HG03097 (cell line): ENCODE results near the gene RSPH10B2.
"Not testable (repeated sequence)": the region's sequence is repeated elsewhere in the genome, so short reads cannot be mapped to it uniquely, and the experiment has no call there.

Experiments
- ATAC-seq: cut with Tn5 transposase; IDR thresholded peaks from one replicate; pipeline ENCODE4 v1.9.1; 2021; ENCODE audit not compliant: unreplicated experiment, low FRiP score

The RSPH10B2 gene

DNA sequence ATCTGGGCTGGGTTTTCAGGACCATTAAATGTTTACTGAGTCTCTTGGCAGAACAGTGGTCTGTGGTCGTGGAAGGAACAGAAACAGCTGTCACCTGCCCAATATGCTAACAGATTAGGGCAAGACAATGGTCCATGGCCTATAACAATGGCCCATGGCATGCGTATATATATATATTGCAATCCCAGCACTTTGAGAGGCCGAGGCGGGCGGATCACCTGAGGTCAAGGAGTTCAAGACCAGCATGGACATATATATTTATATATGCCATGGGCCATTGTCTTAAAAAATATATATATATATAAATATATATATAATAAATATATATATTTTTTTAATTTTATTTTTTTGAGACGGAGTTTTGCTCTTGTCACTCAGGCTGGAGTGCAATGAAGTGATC lies 27.7 kb downstream of the RSPH10B2 start:
- ATAC-seq = not testable (repeated sequence)

DNA sequence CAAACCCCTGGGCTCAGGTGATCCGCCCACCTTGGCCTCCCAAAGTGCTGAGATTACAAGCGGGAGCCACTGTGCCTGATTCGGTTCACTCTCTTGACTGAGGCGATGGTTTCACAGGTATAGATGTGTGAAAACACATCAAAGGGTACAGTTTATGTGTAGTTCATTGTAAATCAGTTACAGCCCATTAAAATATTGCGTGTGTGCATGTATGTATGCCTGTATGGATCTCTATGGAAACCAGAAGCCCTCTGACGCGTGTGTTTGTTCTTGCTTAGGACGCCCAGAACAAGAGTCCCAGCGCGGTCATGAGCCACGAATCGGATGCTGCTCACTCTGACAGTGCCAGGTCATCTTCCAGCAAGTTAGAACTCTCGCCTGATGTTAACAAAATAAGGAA lies 35.5 kb downstream of the RSPH10B2 start:
- ATAC-seq = not testable (repeated sequence)

DNA sequence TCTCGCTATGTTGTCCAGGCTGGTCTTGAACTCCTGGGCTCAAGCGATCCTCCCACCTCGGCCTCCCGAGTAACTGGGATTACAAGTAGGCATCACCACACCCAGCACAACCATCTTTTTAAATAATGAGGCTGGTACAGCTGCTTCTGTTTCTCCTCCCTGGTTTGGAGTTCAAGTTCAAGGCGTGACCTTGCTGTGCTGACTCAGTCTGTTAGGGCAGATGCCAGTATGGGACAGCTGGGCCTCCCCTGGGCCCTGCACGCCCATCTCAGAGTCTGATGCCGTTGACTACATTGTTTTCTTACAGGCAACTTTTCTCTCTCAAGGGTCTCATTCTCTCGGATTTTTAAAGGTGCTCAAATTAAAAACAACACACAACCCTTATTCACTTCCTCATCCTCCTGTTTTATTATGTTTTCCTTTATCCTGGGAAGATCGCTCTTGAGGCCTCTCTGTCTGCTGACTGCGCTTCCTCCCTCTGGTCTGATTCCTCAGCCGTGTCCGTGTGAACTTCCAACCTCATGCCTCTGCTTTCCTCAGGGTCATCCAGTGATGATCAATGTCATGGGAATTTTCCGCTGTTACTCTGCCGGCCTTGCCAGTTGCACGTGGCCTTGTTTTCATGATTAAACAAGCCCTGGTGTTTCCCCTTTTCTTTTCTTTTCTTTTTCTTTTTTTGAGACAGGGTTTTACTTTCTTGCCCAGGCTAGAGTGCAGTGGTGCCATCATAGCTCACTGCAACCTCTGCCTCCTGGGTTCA lies 38.4 kb downstream of the RSPH10B2 start:
- ATAC-seq = not testable (repeated sequence)

DNA sequence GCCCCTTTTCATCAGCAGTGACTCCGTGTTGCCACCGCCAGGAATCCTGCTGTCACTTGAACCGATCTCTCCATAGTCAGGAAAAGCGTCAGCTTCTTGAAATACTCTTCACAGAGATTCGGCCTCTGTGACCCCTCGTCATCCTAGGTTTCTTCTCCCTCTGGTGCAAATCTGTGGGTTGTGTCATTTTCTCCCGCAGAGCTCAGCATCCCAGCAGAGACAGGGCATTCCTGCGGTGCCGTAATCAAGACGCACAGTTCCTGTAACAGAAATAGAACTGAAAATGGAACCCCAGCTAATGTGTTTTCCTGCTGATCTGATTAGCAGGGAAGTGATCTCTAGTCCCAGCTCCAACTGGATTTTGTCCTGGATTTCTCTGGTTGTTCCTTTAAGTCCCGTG lies 40.4 kb downstream of the RSPH10B2 start:
- not testable (repeated sequence) for ATAC-seq

DNA sequence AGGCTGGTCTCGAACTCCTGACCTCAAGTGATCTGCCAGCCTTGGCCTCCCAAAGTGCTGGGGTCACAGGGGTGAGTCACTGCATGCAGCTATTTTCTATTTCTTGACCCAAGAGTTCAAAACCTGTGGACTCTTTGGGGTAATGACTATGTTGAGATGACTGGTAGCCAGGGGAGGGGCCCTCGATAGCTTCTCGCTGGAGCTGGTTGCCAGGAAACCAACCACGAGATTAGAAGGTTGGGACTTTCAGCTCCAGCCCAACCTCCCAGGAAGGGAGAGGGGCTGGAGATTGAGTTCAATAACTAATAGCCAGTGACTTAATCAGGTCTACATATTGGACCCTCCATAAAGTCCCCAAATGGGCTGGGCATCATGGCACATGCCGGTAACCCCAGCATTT lies 43.3 kb downstream of the RSPH10B2 start:
- ATAC-seq = not testable (repeated sequence)

DNA sequence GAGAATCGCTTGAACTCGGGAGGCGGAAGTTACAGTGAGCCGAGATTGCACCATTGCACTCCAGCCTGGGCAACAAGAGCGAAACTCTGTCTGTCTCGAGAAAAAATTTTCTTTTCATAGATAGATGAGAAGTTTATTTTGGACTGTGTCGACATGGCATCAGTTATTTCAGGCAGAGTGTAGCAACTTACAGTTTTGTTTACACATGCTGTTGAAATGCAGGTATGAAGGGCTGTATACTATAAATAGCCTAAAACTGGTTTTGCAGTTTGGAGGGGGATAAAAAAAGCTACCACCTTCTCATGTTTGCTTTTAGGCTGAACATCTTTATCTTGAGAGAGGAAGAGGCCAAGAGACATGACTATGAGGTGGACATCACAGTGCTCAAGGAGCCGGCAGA lies 44.1 kb downstream of the RSPH10B2 start:
- ATAC-seq = not testable (repeated sequence)

DNA sequence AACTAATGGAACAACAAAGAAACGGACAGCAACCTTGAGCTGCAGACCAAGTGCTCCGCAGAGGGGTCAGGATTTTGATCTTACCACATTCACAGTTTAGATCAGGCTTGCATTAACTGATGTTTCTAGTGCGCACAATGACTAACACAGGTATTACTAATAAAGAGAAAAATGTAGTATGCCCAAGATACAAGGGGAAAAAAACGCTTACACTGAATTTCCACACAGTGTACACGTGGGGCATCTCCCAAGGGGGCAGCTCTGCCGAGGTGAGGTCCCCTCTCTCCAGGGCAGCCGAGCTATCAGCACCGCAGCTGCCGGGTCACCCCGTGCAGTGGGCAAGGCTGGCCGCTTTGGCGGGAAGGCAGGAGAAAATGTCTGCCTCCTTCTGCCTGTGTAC lies 46.0 kb downstream of the RSPH10B2 start:
- ATAC-seq = not testable (repeated sequence)

DNA sequence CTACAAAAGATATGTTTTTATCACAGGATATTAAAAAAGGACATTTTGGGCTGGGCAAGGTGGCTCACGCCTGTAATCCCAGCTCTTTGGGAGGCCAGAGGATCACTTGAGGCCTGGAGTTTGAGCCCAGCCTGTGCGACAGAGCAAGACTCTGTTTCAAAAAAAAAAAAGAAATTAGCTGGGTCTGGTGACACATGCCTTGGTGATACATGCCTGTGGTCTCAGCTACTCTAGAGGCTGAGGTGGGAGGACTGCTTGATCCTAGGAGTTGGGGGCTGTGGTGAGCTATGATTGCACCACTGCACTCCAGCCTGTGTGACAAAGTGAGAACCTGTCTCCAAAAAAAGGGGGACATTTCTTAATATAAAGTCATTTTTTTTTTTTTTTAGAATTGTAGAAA lies 46.4 kb downstream of the RSPH10B2 start:
- not testable (repeated sequence) for ATAC-seq

DNA sequence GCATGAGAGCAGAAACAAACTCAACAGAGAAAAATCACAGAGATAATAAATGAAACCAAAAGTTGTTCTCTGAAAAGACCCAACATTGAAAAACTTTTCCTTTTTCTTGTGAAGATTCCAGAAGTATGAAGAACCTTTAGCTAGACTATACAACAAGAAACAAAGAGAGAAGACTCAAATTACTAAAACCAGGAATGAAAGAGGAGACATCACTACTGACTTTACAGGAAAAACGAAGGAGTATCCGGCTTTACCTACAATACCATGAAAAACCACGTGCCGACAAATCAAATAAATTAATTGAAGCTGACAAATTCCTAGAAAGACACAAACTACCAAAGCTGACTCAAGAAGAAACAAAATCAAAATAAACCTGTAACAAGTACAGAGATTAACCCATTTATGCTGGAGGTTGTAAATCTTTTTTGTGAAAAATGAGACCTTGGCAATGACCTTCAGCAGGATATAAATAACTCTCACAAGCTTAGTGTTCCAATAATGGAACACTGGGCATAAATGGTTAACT lies 53.6 kb downstream of the RSPH10B2 start:
- not testable (repeated sequence) for ATAC-seq

DNA sequence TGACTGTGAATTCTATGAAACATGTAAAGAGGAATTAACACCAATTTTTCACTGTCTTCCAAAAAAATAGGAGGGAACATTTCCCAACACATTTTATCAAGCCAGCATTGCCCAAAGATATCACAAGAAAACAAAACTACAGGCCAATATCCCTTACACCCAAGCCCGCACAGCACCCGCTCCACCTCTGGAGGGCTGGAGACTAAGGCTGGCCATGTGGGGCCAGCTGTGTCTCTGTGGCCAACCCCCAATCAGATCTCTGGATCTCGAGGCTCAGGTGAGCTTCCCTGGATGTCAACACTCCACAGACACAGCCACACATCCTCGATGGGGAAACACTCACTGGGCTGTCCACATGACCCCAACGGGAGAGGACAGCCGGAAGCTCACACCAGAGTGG lies 54.1 kb downstream of the RSPH10B2 start:
- ATAC-seq = not testable (repeated sequence)

DNA sequence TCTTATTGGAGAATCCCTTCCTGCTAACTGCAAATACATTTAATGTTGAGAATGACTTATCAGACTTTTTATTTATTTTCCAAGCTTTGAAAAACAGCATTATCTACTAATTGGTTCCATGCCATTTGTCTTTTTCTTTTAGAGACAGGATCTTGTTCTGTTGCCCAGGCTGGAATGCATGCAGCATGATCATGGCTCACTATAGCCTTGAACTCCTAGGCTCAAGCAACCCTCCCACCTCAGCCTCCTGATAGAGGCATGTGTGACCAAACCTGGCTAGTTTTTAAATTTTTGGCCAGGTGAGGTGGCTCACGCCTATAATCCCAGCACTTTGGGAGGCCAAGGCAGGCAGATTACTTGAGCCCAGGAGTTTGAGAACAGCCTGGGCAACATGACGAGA lies 59.1 kb downstream of the RSPH10B2 start:
- ATAC-seq = not testable (repeated sequence)

DNA sequence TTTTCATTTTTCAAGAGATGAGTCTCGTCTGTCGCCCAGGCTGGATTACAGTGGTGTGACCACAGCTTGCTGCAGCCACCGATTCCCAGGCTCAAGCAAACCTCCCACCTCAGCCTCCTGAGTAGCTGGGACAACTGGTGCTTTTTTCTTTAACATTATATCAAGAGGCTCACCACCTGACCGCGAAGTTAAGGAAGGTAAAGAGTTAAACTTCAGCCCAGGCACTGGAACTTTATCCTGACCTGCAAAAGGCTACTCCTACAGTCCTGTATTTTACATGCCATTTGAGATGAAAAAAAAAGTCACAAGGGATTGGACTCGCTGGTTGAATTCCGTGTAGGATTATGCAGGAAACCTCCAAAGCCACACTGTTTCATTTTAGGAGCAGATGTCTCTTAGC lies 61.6 kb downstream of the RSPH10B2 start:
- ATAC-seq = not testable (repeated sequence)

DNA sequence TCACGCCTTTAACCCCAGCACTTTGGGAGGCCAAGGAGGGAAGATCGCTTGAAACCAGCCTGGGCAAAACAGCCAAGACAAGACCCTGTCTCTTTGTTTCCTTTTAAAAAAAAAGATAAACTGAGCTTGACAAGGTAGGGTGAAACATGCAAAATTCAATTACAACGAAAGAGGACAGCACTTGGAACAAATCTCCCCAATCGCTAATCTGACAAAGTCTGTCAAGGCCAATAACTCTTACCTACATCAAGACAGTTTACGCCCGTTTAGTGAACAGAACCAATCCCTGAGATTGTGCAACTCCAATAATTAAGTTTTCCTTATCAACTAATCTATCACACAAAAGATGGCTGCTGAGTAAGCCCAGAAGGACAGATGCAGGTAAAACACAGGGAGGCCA lies 67.7 kb downstream of the RSPH10B2 start:
- ATAC-seq = not testable (repeated sequence)

DNA sequence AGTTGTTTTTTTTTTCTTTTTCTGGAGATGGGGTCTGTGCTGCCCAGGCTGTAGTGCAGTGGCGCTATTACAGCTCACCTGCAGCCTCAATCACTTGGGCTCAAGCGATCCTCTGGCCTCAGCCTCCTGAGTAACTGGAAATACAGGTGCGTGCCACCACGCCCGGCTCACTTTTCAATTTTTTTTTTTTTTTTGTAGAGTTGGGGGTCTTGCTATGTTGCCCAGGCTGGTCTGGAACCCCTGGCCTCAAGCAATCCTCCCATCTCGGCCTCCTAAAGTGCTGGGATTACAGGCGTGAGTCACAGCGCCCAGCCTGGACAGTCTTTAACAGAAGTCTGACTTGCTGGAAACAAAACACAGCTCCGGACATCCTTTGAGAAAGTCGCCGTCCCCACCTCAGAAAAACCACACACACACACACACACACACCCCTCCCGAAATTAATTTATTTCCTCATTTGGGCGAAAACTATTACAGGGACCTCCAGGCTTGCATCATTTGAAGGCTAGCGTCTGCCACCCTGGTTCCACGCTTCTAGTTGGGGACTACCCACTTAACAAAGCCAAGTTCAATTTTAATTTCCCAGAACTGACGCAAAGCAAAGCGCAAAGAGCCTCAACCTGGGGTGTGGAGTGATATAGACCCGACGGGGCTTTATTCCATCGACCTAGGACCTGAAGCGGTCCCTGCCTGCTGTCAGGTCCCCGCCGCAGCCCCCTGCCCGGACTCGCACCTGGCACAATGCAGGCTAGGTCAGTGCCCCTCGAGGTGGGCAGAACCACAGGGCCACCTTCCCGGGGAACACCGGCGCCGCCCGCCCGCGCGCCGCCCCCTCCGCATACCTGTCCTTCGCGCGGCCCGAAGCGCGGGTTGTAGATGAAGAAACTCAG lies 71.6 kb downstream of the RSPH10B2 start:
- peak; percentile 33 for ATAC-seq

DNA sequence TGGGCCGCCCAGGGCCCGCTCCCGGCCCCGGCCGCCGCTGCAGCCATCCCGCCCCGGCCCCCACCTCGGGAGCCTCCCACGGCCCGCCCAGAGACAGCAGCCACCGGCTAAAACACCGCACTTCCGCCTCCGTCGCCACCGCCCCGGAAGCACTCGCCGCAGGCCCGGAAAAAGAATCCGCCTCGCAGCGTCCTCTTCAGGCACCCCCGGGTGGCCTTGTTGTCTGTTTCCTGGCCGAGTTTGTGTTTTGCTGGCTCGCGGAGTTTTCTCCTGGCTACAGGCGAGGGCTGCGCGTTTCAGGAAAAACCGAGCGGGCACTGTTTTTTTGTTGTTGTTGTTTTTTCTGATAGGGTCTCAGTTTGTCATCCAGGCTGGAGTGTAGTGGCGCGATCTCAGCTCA lies 72.2 kb downstream of the RSPH10B2 start, which contains the start of gene CCZ1B:
CCZ1B (minus strand) TSS at position 125 of the 400 bp plus-strand sequence; CDS start at position 47, 78 bp downstream.
- ATAC-seq = peak; percentile 98

DNA sequence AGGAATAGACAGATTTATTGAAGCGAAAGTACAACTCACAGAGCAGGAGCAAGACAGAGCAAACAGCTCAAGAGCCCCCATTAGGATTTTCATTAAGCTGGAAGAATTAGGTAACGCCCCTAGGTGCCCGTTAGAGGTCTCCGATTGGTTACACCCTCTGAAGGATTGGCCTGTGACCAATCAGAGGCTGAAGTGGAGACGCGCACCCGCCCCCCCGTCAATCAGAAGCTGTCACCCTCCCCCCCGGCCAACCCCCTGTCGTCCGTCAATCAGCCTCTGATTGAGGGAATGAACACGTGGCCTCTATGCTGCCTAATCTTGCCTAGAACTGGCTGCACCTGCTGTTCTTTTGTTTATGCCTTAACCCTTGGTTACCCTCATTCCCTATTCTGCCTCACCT lies 73.3 kb downstream of the RSPH10B2 start:
- not testable (repeated sequence) for ATAC-seq

DNA sequence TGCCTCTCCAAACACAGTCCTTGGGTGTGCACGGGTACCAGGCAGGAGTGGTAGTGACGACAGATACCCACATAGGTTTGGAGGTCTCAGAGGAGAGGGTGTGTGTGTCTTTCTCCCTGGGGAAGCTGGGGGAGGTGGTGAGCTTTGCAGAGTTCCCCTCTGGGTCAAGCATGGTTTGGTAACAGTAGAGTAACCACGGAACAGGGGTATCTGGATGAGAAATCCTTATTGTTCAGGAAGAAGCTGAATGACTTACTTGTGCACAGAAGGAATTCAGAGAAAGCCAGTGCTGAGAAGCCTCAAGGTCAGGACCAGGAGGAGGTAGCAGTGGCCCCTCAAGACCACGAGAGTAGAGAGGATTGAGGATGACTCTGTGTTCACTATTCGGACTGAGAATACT lies 75.7 kb downstream of the RSPH10B2 start:
- not testable (repeated sequence) for ATAC-seq

DNA sequence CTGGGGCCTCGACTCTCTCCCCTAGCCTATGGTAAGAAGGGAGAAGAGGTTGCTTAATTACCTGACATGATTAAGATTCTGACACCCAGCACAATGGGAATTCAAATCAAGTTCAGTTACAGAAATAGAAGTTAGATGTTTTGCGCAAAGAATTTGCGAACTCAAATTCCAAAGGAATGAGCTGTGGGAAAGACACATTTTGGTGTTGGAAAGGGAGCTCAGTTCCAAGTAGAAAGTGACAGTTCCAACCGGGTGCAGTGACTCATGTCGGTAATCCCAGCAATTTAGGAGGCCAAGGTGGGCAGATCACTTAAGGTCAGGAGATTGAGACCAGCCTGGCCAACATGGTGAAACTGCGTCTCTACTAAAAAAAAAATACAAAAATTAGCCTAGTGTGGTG lies 76.1 kb downstream of the RSPH10B2 start:
- not testable (repeated sequence) for ATAC-seq

DNA sequence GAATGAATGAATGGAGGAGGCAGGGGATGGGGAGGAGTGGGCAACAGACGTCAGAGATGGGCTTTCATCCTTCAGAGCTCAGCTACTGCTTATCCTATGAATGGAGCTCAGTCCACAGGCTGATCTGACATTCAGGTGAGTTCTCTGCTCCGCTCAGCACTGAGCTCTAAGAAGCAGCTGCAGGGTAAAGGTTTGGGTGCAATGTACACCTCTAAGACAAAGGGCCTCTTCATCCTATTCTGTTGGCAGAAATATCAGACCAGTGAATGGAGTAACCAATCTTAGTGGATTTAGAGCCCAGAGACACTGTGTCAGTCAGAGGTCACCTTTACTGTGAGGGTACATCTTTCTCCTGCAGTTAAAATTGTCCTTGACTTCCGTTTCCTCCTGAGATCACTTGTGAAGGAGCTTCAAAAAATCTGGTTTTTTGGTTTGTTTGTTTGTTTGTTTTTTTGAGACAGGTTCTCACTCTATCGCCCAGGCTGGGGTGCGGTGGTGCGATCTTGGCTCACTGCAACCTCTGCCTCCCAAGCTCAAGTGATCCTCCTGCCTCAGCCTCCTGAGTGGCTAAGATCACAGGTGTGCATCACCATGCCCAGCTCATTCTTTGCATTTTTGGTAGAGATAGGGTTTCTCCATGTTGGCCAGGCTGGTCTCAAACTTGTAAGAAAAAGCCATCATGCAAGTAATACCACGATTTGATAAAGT lies 77.3 kb downstream of the RSPH10B2 start:
- no peak for ATAC-seq

DNA sequence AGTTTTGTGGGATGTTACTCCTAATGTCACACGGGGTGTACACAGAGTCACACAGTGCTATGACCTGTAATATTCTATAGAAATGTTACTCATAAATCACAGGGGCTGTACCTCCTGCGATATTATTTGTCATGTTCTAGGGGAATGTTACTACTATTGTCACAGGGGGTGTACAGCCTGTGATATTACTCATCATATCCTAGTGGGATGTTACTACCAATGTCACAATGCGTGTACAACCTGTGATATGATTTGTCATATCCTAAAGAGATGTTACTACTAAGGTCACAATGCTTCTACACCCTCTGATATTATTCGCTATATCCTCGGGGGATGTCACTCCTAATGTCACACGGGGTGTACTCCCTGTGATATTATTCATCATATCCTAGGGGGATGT lies 79.7 kb downstream of the RSPH10B2 start:
- no peak for ATAC-seq

DNA sequence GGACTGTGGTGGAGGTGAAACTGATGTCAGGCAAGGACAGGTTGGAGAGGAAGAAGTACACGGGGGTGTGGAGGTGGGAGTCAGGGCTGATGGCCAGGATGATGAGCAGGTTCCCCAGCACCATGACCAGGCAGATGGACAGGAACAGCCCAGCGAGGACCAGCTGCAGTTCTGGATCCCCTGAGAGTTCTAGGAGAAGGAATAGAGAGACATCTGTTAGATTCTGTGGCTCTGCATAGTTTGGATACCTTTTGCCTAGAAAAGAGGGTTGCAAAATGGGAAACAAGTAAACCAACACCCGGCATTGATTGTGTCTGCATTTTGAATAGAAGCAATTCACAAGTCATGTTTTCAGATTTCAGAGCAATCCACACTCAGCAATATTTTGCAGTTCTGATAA lies 81.6 kb downstream of the RSPH10B2 start:
- not testable (repeated sequence) for ATAC-seq
